GM18951 (cell line): ENCODE results near the gene DYSF.
"Not testable (repeated sequence)": the region's sequence is repeated elsewhere in the genome, so short reads cannot be mapped to it uniquely, and the experiment has no call there.

ENCODE experiments used
- POLR2A ChIP-seq: IDR thresholded peaks from 4 replicates; pipeline ENCODE4 v1.6.1; 2011; ENCODE audit warnings: mild to moderate bottlenecking; ENCODE audit not compliant: insufficient read length, insufficient read depth; ENCODE audit errors: extremely low read depth
- in situ Hi-C: fragments of 300-500 bp; cut with MboI; formaldehyde crosslinking; loops from one replicate; pipeline ENCODE4 v1.12.0; 2022; ENCODE audit warnings: low sequenced_read_pairs, mixed read lengths, inconsistent platforms; ENCODE audit not compliant: unreplicated experiment

The DYSF gene

DNA sequence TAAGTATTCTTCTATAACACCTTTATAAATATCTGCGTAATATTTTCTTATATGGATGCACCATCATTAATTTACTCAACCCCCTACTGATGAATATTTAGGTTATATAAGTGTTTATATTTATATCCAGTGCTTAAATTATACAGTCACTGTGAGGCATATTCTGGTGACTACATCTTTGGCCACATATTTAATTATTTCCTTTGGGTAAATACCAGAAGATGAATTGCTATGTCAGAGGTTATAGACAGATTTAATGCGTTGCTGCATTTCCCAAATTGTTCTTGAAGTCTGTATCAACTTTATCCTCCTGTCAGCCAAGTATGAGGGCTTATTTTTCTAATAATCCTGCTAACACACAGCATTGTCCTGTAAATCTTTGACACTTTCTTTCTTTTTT lies 18.7 kb downstream of the DYSF start:
- TF ChIP-seq POLR2A = no peak
- in situ Hi-C loops = no loop called here

DNA sequence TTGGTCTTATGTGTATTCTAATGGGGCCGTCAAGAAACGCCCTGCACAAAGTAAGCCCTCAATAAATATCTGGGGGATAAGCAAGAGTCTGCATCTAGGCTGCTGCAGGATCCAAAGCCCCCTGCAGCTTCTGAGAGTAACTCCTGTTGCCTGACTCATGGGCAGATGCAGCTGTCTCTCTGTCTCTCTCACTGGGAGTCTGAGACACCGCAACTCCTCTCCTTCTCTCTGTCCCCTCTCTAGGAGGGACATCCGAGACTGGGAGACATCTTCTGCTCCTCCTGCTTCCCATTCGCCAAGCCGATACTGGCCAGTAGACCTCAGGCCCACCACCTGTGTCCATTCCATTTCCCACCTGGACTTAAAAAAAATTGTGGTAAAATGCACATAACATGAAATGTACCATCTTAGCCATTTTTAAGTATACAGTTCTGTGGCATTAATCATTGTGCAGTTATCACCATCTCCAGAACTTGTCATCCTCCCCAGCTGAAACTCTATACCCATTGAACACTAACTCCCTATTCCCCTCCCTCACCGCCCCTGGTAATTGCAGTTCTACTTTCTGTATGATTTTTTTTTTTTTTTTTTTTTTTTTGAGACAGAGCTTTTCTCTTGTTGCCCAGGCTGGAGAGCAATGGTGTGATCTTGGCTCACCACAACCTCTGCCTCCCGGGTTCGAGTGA lies 20.1 kb downstream of the DYSF start:
- in situ Hi-C loops = no loop called here

DNA sequence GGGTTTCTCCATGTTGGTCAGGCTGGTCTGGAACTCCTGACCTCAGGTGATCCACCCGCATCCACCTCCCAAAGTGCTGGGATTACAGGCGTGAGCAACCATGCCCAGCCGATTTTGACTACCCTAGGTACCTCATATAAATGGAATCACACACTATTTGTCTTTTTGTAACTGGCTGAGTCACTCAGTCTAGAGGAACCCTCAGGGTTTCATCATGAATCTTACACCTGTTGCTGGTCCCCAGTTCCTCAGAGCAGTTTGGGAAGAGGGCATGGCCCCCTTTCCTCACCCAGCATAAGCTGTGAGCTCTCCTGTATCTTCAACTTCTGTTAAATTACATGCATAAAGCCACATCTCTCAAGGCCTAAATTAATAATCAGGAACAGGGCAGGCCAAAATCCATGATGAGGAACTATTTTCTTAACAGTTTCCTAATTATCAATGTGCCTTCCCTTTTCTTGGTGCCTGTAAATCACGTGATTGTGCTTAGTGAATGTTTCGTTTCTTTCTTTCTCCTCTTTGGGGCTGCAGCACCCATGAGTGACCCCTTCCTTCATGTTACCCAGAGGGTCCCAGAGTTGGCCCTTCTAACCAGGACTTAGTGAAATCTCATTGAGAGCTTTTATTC lies 20.9 kb downstream of the DYSF start:
- in situ Hi-C loops = no loop called here
- no peak for TF ChIP-seq POLR2A

More for the DNA sequence above, 20.1 kb downstream of the DYSF start:
- TF ChIP-seq POLR2A = no peak

DNA sequence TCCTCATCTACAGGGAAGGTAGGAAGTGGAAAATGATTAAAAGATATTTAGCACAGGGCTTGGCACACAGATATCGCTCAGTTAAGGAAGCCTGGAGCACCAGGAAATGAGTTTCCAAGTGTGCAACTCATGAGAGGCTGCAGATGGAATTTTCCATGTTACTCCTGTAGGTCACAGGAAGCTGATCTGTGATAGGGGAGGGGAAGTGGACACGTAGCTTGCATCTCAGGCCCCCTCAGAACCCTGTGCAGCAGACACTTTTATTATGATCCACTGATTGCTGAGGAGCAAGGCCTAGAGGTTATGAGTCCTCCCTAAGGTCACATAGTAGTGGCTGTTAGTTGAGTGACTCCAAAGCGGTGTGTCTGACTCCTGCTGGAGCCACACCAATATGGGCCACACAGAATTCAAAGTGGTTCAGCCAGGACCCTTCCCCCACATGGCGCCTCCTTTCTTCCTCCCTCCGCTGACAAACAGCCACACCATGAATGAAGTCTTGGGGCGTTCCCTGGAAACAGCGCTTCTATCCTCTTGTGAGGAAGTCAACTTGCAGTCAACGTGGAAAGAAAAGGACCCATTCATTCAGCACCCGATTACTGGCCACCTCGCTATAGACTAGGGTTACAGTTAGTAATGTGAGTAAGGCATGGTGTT lies 21.5 kb downstream of the DYSF start:
- no peak for TF ChIP-seq POLR2A
- in situ Hi-C loops = no loop called here

DNA sequence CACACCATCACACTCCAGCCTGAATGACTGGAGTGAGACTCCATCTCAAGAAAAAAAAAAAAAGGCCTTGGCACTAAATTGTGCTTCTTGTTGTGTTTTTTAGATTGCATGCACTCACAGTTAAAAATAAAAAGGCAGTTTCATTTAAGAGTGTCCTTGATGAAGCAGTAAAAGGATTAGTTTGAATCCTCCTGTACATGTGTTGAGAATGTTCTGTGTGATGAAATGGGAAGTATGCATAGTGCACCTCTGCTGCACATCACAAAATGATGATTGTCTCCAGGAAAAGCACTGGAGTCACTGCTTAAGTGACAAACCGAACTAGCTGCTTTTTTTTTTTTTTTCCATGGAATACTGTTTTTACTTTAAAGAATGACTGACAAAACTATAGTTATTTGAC lies 23.1 kb downstream of the DYSF start:
- no peak for TF ChIP-seq POLR2A
- in situ Hi-C loops = no loop called here

DNA sequence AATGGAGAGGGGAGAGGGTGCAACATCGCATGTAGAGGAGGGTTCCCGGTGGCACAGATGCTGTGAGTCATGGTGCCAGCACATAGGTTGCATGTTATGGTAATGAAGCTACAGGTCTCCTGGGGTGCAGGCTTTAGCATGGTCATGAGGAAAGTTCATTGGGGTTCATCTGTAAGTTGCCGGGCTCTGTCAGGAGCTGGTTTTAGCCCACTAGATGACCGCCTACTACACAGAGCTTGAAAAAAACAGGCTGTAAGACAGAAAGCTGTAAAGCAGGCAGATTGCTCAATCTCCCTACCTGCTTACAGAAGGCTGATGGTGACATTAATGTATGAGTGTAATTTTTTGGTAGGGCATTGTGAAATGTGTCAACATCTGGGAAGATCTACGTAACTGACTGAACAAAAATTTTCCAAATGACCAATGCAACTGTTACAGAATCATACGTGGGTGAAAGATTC lies 23.9 kb downstream of the DYSF start:
- in situ Hi-C loops = no loop called here
- no peak for TF ChIP-seq POLR2A

- no peak for TF ChIP-seq POLR2A
- in situ Hi-C loops = no loop called here
Measured at GRCh38 chr2:71478806-71479205, 25.4 kb downstream of the DYSF start.

DNA sequence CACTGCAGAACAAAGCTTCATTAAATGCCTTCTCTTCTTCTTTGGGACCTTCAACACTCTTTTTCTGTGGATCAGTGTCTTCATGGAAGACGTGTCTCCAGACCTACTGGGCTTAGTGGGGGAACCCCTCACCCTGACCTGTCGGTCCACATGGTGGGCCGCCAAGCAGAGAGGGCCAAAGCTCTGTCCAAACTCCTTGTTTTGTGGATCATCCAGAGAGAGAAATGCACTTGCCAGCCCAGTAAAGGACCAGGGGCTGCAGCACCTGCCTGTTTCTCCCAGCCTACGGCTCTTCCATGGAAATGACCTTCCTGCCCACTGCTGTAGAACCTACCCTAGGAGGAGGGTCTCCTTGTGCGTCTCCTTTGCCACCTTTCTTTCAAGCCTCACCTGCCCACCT lies 25.9 kb downstream of the DYSF start:
- TF ChIP-seq POLR2A = no peak
- in situ Hi-C loops = no loop called here

GRCh38 chr2:71481111-71481510 lies 27.8 kb downstream of the DYSF start:
- in situ Hi-C loops = no loop called here
- TF ChIP-seq POLR2A = no peak

DNA sequence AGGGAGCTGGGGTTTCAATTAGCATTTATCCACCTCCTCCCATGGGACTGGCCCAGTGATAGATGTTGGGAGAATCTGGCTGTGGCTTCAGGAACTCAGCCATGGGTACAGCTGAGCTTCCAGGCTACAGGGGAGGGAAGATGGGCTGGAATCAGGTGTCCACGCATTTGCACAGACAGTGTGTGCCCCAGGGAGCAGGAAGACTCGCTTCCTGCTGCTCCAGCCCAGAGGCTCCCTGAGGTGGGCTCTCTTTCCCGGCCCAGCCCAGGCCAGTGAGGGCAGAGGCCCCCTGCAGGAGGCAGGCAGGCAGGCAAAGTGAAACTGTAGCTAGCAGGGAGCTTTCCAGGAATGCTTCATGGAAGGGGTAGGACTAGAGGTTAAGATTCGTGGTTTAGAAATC lies 28.7 kb downstream of the DYSF start:
- no peak for TF ChIP-seq POLR2A
- in situ Hi-C loops = no loop called here

- in situ Hi-C loops = no loop called here
- no peak for TF ChIP-seq POLR2A
Measured at GRCh38 chr2:71483246-71483645, 29.9 kb downstream of the DYSF start.

- TF ChIP-seq POLR2A = no peak
- in situ Hi-C loops = no loop called here
Measured at GRCh38 chr2:71484354-71484753, 31.0 kb downstream of the DYSF start.

DNA sequence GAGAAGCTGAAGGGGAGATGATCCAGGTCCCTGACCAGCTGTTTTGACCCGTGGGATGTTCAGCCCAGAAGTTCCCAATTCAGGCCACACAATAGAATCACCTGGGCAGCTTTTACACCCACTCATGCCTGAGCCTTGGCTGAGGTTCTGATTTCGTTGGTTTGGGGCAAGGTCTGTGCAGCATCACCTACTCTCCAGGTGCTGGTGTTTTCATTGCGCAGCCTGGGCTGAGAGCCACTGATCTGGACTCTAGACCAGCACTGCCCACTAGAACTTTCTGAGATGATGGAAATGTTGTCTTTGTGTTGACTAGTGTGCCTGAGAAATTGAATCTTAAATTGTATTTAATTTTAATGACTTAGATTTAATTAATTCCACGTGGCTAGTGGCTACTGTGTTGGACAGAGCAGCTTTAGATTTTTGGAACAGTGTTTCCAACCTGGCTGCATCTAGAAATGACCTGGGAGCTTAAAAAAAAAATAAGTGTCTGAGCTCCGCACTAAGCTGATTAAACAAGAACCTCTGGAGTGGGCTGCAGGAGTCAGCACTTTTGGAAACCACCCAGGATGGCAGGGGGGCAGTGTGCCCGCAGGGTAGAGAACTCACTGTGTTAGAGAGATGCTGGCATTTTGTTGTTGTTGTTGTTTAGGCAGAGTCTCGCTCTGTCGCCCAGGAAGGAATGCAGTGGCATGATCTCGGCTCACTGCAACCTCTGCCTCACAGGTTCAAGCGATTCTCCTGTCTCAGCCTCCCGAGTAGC lies 33.7 kb downstream of the DYSF start:
- in situ Hi-C loops = no loop called here
- no peak for TF ChIP-seq POLR2A

DNA sequence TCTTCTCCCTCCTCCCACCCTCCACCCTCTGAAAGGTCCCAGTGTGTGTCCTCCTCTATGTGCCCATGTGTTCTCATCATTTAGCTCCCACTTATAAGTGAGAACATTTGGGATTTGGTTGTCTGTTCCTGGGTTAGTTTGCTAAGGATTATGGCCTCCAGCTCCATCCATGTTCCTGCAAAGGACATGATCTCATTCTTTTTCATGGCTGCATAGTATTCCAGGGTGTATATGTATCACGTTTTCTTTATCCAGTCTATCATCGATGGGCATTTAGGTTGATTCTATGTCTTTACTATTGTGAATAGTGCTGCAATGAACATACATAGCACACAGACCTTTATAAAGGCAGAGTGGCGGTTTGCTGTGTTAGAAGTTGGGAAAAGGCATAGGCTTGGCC lies 38.2 kb downstream of the DYSF start:
- in situ Hi-C loops = not testable (repeated sequence)
